Measurements from ENCODE around the gene RING1.

Gene RING1

DNA sequence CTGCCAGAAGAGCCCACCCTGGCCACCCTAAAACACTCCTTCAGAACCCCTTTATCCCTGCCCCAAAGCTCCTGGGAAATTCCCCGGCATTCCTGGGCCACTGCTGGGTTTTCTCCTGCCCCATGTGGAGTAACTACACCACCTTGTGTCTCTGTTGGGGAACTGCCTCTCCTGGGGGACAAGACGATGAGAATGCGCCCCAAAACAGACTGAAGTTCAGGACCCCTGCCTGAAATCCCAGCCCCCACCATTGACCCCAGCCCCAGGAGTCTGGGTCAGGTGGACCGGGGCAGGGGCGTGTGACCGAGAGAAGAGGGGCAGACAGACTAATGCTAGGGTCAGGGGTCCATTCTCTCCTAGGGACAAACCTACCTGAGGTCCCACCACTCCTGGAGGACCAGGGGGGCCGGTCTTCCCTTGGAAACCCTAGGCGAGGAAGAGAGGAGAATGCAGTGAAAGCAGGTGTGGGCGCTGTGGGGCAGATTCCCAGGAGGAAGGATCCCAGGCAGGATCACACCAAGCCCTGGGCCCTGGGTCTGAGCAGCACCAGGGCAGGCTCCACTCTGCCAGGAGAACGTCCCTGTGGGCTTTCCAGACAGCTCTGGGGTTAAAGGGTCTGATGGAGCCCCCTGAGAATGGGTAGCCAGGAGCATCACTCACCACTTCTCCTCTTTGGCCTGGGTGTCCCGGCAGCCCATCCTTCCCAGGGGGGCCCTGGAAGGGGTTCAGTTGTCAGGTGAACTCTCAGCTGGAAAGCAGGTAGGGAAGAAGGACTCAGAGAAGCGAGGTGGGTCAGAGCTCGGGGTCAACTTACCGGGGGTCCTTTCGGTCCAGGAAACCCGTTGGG lies 35.4 kb upstream of the RING1 start:
- no peak for DNase-seq

- no peak for DNase-seq
These were observed 34.6 kb upstream of the RING1 start for GRCh38 chr6:33173535-33174180.

GRCh38 chr6:33174784-33175183 lies 33.5 kb upstream of the RING1 start:
- no peak for DNase-seq

DNA sequence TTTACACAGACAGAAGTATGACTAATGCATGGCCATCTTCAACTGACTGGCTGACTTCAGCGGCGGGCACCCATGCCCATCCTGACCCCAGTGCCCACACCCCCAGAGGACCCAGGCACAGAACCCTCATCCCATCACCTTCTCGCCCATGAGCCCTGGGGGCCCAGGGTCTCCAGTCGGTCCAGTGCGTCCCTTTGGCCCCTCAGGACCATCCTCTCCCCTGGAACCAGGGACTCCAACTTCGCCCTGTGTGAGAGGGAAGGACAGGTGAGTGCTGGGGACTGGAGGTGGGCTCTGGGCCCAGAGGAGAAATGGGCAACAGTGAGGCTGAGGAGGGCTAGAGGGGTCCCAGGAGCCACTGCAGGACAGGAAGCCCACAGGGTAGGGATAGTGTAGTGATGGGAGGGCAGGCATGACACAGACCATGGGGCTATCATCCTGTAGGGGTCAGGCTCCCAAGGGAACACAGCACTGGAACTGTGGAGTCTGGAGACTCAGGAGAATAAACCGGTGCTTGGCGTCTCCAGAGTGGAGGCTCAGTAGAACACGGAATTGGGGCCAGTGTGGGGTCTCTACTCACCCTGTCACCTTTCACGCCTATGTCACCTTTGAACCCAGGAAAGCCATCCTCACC lies 32.7 kb upstream of the RING1 start:
- DNase-seq = no peak

GRCh38 chr6:33176906-33177305 lies 31.4 kb upstream of the RING1 start:
- DNase-seq = no peak

DNA sequence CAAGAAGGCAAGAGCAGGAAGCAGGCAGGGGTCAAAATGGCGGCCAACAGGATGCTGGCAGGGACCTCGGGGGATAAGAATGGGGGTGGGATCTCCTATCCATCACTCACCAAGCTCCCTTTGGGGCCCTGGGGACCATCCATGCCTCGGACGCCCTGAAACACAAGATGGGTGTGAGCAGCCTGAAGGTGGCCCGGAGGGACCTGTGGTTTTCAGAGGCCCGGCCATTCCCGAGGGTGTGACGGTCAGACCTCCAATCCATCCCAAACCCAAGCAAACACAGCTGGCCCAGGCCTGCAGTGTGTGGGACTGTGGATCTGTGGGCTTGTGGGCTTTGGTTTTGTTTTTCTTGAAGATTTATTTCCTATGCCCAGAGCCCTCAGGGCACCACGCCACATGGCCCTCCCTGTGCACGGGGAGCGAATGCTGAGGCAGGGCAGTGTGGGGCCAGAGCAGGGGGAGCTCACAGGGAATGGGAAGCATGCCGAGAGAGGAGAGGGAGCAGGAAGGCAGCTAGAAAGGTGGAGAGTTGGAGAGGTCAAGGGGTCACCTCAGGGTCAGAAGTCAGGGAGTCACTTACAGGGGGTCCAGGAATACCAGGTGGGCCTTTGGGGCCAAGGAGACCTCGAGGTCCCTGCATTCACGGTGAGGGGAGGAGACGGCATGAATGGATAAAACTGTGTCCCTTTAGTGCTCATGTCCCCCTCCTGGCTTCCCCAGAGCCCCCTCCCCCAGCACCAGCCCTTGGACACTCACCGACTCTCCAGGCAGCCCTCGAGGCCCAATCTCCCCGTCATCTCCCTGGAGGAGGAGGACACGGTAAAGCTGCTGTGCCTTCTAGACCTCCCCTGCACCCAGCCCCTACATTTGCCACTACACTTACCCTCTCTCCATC lies 30.5 kb upstream of the RING1 start:
- DNase-seq = no peak

DNA sequence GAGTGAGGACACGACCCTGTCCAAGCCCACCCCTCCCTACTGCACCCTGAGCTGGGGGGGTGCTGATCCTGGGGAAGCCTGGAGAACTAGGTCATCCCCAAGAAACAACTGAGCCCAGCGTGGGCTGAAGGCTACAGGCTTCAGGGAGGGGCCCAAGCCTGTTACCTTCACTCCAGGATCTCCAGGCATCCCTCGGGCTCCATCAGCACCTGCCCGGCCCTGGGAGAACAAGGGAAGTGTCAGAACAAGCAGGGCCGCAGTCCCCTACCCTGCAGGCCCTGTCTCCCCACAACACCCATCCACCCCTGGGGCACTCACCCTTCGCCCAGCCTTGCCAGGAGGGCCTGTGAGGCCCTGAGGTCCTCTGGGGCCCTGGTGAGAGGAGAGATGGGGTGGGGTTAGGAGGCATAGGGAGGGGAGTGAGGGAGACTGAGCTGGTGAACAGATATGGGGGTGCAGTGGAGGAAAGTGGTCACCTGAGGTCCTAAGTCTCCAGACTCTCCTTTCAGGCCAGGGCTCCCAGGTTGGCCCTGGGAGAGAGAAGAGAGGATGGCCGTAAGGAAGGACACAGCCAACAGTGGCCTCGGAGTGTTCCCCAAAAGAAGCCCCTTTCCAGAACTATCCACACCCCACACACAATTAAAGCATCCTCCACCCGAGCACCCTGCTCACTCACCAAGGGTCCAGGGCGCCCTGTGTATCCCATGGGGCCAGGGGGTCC lies 29.4 kb upstream of the RING1 start:
- no peak for DNase-seq

DNA sequence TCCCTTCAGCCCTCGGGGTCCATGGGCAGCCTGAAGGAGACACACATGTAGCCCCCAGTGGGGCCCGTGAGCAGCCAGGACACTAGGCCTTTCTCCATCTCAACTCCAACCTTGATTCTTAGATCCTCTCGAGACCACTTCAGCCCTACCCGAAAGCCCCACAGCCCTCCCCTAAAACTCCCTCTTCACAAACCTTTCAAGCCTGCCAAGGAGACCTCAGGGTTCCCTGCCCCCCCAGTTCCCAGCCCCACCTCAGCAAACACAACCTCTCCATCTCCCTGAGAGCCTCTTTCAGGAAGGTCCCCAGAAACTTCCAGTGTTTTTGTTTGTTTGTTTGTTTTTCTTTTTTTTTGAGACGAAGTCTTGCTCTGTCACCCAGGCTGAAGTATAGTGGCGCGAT lies 27.2 kb upstream of the RING1 start:
- no peak for DNase-seq

GRCh38 chr6:33183071-33183683 lies 25.1 kb upstream of the RING1 start:
- DNase-seq = no peak

DNA sequence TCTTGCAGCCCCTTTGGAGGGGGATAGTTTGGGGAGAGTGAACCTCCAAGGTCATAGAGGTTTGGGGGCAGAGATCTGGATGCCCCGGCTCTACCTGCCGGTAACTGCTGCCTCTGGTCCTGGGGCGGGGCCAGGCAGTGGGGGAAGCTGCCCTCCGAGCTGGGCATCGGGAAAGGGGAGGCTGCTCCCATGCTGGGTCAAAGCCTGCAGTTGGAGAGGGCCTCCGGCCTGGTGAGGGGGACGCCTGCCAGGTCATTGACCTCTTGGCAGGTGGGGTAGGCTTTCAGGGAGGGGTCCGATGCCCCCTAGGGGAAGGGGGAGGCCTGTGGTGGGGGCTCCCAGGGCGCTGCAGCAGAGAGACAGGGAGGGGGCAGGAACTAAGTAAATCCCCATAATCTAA lies 23.1 kb upstream of the RING1 start:
- no peak for DNase-seq

GRCh38 chr6:33185654-33186187 lies 22.6 kb upstream of the RING1 start:
- DNase-seq = no peak

DNA sequence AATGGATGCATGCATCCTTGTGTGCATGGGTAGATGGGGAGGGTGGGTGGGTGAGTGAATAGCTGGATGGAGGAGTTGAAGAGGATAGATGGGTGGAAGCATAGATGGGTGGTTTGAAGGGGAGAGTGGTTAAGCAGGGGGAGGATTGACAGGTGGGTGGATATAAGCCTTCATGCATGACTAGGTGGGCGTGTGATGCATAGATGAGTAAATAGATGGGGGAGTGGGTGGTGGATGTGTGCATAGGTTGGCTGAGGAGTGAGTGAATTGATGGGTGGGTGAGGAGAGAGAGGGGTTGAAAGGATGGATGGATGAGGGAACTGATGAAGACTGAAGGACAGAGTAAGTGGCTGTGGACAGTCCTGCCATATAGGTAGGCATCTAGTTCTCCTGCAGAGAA lies 20.5 kb upstream of the RING1 start:
- no peak for DNase-seq

DNA sequence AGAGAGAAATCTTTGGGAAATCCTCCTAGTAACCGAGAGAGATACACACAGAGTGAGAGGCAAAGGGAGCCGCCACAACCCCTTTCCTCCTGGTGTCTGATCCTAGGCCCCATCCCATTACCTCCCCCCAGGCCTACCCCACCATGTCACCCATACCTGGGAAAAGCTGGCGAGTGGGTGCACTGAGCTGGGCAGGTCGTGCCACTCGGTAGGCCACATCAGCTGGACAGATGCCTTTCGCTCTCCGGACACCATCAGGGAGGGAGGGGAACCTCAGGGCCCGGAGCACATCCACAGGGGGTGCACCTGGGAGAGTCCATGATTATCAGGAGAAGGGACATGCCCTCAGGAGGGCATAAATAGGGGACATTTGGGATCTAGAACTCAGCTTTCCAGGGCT lies 19.1 kb upstream of the RING1 start:
- no peak for DNase-seq

- DNase-seq = no peak
These were observed 18.5 kb upstream of the RING1 start for GRCh38 chr6:33189625-33190448.

GRCh38 chr6:33190504-33191107 lies 17.7 kb upstream of the RING1 start:
- DNase-seq = no peak

- no peak for DNase-seq
These were observed 16.8 kb upstream of the RING1 start for GRCh38 chr6:33191383-33192104.

DNA sequence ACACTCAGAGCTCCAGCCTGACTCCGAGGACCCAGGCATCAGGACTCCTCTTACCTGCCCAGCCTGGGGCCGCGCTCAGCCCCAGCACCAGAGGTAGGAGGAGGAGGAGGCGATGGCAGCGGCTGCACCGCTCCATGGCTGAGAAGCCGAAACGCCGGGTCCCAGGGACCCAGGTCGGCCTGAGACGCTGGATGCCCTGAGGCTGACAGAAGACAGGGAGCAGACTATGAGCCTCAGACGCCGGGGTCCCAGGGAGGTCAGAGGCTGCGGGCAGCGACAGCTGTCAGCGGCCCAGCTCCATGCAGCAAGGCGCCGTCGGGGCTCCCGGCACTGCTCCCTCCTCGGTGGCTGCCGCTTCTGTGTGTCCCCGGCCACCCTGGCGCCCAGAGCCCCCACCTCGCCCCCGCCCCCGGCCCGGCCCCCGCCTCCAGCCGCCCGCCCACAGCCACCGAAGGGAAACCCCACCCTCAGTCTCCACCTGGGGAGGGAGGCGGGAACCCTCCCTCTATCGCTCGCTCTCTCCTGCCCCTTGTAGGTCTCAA lies 16.1 kb upstream of the RING1 start, which contains the start of gene COL11A2:
TSS of gene COL11A2 (minus strand) at position 363 of the 542 bp plus-strand sequence. CDS start at position 136, 227 bp downstream.
- DNase-seq = no peak

DNA sequence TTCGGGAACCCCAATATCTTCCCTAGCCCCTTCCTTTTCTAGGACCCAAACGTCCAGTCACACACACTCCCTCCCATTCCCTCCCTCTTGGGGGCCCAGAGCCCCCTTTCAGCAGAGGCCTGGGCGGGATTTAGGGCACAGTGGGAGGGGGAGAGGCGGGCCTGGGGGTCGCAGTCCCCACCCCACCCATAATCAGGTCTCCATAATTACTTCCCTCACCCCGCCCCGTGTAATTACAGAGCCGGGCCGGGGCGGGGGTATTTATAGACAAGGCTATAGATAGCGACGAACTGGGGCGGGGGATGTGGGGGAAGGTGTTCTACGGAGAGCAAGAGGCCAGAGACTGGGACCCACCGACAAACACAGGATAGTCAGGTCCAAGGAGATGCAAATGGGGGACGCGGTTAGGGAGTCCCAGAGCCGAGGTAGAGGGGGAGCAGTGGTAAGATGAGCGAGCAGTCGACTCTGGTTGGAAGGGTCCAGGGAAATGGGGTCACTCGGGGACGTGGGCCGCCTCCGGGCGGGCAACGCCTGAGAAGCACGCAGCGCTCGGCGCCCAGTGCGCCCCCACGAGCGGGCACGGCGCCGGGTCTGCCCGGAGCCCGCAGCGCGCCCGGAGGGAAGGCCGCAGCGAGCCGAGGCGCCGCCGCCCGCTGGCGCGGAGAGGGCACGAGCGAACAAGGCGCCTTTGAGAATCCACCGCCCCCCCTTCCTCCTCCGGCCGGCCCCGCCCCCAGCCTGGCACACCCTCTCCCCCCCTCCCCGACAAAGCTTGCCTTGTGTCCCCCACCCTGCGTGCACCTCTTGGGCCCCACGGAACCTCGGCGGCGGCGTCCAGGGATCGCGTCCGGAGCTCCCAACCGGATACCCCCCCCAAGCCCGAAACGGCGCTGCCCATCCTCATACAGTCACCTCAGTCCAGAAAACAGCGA lies 15.4 kb upstream of the RING1 start:
- DNase-seq = no peak

Data from NCI-H2171 (cell line).